Coronary artery (tissue), 2 donors: ENCODE results near the gene HEMK1.

Source experiments
- DNase-seq: peaks from one replicate; pipeline ENCODE4 v3.0.0-alpha.2; 2017; ENCODE audit warnings: low spot score
- H3K27ac ChIP-seq, 2 donors: fragments of 200-600 bp; sonication (generic); one replicate each; pipeline ENCODE4 v1.5.1; 2016 to 2019
- H3K4me3 ChIP-seq: fragments of 200-600 bp; sonication (generic); 2 replicates; pipeline ENCODE4 v1.5.1; 2016; ENCODE audit warnings: mild to moderate bottlenecking, moderate library complexity
- CTCF ChIP-seq: fragments of 200-600 bp; sonication (generic); IDR thresholded peaks from one replicate; pipeline ENCODE4 v1.5.1; 2019; ENCODE audit warnings: antibody characterized with exemption

Gene HEMK1

GRCh38 chr3:50600841-50601591 lies 31.7 kb downstream of the HEMK1 start:
- Histone ChIP-seq H3K27ac (peak overlapping the region; percentile 93 to 96), H3K4me3 (peak overlapping the region; percentile 60)
- DNase-seq, result peak; percentile 98
- no peak for TF ChIP-seq CTCF

DNA sequence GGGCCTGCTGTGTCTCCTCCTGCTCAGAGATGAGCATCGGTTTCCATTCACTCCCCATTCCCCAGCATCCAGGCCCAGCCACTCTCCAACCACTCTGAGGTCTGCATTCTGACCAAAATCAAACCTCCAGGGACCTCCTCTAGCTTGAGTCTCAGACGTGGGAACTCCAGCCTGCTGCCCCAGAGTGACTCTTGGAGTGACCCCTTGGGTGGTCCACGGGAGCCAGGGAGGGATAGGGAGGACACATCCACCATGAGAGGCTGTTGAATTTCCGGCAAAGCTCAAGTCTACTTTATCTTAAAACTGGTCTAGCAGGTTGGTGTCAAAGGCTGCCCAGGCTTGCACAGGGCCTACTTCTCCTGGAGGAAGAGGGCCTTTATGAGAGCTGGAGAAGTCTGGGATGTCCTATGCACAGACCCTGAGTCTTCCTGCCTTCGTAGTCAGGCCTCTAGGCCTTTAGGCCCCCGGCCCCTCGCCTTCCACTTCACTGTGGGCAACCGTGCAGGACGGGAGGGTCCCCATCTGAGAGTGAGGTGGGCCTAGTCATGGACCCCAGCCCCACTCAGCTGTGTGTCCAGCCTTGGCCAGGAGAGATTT lies 33.4 kb downstream of the HEMK1 start:
- H3K4me3 ChIP-seq, result no peak overlapping the region
- TF ChIP-seq CTCF, result no peak
- H3K27ac ChIP-seq, result peak overlapping the region; percentile 93 to 96
- no peak for DNase-seq

DNA sequence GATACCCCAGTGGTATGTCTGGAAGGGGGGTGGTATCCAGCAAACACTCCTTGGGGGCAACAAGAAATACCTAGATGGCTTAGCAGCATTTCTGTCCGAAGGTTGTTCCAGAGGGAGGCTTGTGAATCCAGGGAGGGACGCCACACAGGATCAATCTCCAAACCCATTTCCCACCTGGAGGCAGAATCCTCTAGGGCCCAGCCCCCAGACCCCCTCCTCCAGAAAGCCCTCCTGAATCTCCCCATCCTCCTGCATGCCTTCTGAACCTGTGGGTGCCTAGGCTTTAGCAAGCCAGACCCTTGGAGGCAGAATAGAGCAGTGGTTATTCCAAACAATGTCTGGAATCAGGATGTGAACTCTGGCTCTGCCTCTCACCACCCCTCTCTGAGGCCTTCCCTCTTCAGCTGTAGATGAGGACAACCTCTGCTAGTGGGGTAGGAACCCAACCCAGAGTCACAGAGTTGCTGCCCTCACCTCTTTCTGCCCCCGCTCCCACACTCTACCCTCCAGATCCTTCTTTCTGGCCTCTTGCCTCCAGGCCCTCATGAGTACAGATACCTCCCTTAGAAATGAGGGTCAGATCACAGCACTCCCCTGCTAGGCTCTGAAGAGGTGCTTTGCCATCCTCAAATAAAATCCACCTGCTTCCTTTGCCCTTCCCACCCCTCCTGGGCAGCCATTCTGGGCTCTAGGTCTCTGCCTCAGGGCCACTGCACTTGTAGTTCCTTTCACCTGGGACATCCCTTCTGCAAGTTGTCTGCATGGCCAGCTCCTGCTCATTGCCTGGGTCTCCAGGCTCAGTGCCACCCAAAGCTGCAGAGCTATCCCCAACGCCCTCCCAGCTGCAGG lies 34.2 kb downstream of the HEMK1 start:
- peak overlapping the region; percentile 93 to 96 for H3K27ac ChIP-seq
- DNase-seq, result no peak
- TF ChIP-seq CTCF, result no peak
- H3K4me3 ChIP-seq, result no peak overlapping the region

- Histone ChIP-seq H3K4me3 (no peak overlapping the region), H3K27ac (peak overlapping the region; percentile 44 to 49)
- no peak for TF ChIP-seq CTCF
- no peak for DNase-seq
Observed at GRCh38 chr3:50604110-50604621, 34.8 kb downstream of the HEMK1 start.

DNA sequence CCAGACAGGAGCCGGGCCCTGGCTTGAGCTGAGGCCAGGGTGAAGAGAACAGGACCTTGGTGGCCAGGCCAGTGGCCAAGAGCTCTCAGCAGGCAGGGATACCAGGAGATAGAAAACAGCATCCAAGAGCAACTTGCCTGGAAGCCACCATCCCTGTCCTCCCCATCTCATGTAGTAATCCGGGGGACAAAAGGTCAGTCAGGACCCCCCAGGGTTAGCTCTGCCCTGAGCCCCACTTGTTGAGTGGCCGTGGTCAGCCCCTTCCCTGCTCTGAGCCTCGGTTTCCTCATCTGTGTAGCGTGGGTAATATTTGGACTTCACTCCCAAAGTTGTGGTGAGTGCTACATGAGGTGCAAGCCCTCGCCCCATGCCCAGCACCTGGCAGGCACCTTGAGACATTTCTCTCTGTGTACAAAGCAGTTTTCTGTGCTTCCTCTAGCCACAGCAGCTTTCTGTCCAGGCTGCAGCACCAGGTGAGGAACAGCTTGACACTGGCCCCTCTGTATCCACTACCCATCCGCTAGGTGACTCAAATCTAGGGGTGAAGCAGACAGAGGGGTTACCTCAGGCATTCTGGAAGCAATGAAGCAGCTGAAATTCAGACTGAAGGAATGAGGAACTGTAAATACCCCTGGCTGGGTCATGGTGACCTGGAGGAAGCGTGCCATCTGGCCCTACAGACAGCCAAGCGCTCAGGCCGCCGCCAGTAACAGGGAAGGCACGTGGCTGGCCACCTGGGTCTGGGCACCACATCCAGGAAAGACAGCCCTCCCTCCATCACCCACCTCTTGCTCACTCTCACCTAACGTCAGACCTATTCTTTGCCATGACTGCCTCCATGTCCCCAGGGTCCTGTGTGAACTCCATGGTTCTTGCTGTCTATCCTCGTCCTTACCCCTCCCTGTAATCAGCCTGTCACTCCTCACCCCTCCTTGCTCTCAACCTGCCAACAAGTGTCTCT lies 35.6 kb downstream of the HEMK1 start:
- TF ChIP-seq CTCF, result no peak
- Histone ChIP-seq H3K27ac (peak overlapping the region; percentile 44 to 49), H3K4me3 (no peak overlapping the region)
- no peak for DNase-seq

- no peak for DNase-seq
- H3K4me3 ChIP-seq, result no peak overlapping the region
- TF ChIP-seq CTCF, result no peak
- H3K27ac ChIP-seq, result peak overlapping the region; percentile 44 to 49
Observed at GRCh38 chr3:50605901-50606326, 36.6 kb downstream of the HEMK1 start.
